HFFc6 (cell line): Measurements from ENCODE around the gene UQCR11. TPM values are rescaled to one million over a fixed set of nuclear protein-coding genes. Genes with fewer than 3 reads are reported as not detected.

Source experiments
- DNase-seq: peaks from one replicate; pipeline ENCODE4 v3.0.0-alpha.2; 2018
- H3K27ac Mint-ChIP-seq: 2 replicates; pipeline ENCODE4 v1.8.0; 2020; ENCODE audit warnings: mild to moderate bottlenecking, mixed read lengths
- H3K27me3 Mint-ChIP-seq: 2 replicates; pipeline ENCODE4 v1.8.0; 2021; ENCODE audit warnings: mild to moderate bottlenecking, moderate library complexity, mixed read lengths; ENCODE audit not compliant: insufficient read depth
- H3K36me3 Mint-ChIP-seq: 2 replicates; pipeline ENCODE4 v1.8.0; 2021; ENCODE audit warnings: low read depth, mixed read lengths
- H3K4me1 Mint-ChIP-seq: 2 replicates; pipeline ENCODE4 v1.8.0; 2020; ENCODE audit warnings: low read depth, mixed read lengths
- H3K4me3 Mint-ChIP-seq: 2 replicates; pipeline ENCODE4 v1.8.0; 2020; ENCODE audit warnings: mild to moderate bottlenecking, moderate library complexity, mixed read lengths
- H3K9me3 Mint-ChIP-seq: 2 replicates; pipeline ENCODE4 v1.8.0; 2020; ENCODE audit warnings: mild to moderate bottlenecking, mixed read lengths
- total RNA-seq, 6 experiments: library from RNA; stranded (reverse); fragmentation: NEBNext Ultra II Directional; extraction: Animal tissue kit (Norgen Biotek cat#: 25700); gene quantifications; 2 replicates in 1 of 6; 3 replicates in 5 of 6; pipeline ENCODE4 v1.2.3, GENCODE V29; 2021
- TF ChIP-seq, protein P1 (sequence below): fragments of 200-600 bp; sonication (generic); IDR thresholded peaks from 2 replicates; pipeline ENCODE4 v1.5.0; 2021; ENCODE audit warnings: antibody characterized with exemption, mild to moderate bottlenecking

UQCR11 gene
- total RNA-seq, 6 experiments from 2014 or later = 178 to 319 (median 252) TPM

DNA sequence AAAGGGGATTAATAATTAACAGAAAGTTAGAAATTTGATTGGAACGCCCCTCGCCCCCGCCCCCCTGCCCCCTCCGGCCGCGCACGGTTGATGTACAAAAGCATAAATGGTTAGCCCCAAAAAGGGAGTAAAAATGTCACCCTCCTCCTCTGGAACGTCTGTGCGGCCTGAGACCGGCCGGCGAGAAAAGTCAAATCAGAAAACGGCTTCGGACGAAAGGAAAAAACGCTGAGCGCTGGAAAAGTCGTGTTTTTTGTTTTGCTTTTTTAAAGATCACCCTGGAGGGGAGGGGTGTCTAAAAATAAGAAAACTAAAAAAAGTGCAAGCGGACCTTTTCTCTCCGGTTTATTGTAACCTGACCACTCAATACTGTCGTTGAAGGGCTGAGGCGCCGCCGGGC is 50.3 kb downstream of the UQCR11 start:
- Mint-ChIP-seq H3K27me3 (no peaks in the 10 kb centered on the region; the same call in 1 of the 2 replicates), H3K4me3 (no peak overlapping the region), H3K27ac (no peak overlapping the region), H3K4me1 (no peaks in the 10 kb centered on the region), H3K9me3 (no peaks in the 10 kb centered on the region), H3K36me3 (no peaks in the 10 kb centered on the region)
- TF ChIP-seq, protein P1, sequence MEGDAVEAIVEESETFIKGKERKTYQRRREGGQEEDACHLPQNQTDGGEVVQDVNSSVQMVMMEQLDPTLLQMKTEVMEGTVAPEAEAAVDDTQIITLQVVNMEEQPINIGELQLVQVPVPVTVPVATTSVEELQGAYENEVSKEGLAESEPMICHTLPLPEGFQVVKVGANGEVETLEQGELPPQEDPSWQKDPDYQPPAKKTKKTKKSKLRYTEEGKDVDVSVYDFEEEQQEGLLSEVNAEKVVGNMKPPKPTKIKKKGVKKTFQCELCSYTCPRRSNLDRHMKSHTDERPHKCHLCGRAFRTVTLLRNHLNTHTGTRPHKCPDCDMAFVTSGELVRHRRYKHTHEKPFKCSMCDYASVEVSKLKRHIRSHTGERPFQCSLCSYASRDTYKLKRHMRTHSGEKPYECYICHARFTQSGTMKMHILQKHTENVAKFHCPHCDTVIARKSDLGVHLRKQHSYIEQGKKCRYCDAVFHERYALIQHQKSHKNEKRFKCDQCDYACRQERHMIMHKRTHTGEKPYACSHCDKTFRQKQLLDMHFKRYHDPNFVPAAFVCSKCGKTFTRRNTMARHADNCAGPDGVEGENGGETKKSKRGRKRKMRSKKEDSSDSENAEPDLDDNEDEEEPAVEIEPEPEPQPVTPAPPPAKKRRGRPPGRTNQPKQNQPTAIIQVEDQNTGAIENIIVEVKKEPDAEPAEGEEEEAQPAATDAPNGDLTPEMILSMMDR = no peak
- no peak for DNase-seq

DNA sequence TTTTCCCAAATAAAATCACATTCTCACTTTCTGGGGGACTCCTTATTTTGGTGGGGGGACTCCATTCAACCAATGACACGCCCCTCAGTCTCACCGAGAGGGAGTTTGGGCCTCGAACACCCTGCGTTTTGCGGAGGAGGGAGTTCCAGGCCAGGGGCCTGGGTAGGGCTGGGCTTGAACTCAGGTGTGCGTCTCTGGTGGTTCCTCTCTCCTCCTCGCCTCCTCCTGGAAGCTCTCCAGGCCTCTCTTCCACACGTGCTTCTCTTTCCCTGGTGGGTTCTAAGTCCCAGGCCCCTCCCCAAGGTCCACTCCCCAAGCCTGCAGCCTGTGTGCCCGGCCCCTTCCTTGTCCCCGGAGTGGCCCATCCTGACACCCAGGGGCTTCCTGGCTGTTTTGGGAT is 51.8 kb downstream of the UQCR11 start:
- Mint-ChIP-seq H3K9me3 (no peaks in the 10 kb centered on the region), H3K4me1 (no peaks in the 10 kb centered on the region), H3K4me3 (no peak overlapping the region), H3K27ac (no peak overlapping the region), H3K36me3 (no peaks in the 10 kb centered on the region), H3K27me3 (no peaks in the 10 kb centered on the region; the same call in 1 of the 2 replicates)
- TF ChIP-seq, protein P1 = no peak
- no peak for DNase-seq

DNA sequence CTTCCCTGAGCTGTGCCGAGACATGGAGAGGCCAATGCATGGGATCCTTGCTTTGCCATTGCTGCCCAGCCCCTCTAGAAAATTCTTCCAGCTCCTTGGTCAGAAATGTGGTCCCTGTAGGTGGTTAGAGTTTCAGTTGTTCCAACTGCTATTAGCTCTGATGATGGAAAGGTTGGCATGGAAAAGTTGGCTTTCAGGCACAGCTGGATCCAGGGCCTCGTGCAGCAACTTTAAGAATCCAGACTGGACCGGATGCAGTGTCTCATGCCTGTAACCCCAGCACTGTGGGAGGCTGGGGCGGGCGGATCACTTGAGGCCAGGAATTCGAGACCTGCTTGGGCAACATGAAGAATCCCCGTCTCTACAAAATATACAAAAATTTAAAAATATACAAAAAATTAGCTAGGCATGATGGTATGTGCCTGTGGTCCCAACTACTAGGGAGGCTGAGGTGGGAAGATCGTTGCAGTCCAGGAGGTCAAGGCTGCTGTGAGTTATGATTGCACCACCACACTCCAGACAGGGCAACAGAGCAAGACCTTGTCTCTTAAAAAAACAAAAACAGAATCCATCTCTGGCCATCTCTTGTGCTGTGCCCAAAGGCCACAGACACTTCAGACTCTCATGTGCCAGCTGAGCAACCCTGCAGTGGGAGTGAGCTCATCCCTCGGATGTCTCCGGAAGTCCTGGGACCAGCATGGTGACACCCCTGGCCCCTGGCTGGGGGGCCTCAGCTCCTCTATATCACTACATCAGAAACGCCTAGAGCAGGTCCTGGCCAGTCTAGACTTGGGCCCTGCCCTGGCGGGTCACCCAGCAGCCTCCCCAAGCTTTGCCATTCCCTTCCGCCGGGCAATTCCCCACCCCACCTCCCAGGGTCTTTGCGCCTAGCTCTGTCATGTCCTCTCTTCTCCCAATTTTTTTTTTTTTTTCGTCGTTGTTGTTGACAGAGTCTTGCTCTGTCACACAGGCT is 53.9 kb downstream of the UQCR11 start:
- no peak overlapping the region for H3K27ac Mint-ChIP-seq
- no peak for DNase-seq
- no peaks in the 10 kb centered on the region for H3K36me3 Mint-ChIP-seq
- H3K27me3 Mint-ChIP-seq = no peaks in the 10 kb centered on the region; the same call in none of the 2 replicates
- H3K9me3 Mint-ChIP-seq = no peaks in the 10 kb centered on the region
- H3K4me3 Mint-ChIP-seq = no peak overlapping the region
- H3K4me1 Mint-ChIP-seq = peaks cover 1% of the 10 kb centered on the region
- TF ChIP-seq, protein P1 = no peak

DNA sequence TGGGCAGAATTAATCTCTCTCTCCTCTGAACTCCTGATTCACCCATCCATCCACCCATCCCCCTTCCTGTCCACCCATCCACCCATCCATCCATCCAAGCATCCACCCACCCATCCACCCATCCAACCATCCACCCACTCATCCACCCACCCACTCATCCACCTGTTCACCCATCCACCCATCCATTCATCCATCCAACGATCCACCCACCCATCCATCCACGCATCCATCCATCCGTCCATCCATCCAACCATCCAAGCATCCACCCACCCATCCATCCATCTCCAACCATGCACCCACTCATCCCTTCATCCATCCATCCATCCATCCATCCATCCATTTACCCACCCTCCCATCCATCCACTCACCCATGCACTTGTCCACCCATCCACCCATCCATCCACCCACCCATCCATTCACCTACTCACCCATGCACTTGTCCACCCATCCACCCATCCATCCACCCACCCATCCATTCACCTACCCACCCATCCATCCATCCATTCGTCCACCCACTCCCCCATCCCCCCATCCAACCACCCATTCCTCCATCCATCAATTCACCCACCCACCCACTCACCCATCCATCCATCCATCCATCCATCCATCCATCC is 55.8 kb downstream of the UQCR11 start:
- Mint-ChIP-seq H3K27ac (no peak overlapping the region), H3K4me3 (no peak overlapping the region), H3K27me3 (peaks cover 6% of the 10 kb centered on the region), H3K9me3 (no peaks in the 10 kb centered on the region), H3K36me3 (no peaks in the 10 kb centered on the region), H3K4me1 (peaks cover 6% of the 10 kb centered on the region)
- TF ChIP-seq, protein P1 = no peak
- no peak for DNase-seq

Other genes starting within 250 kb of the UQCR11 start
- 100 to 1,000 TPM in 2 of 6 experiments, 10 to 100 TPM in 4; 91.9 to 105 (median 97.6) TPM for gene NDUFS7, start 221.6 kb downstream of the UQCR11 start, total RNA-seq
- 10 to 100 TPM; 55.2 to 71.3 (median 67.7) TPM for gene GAMT, start 203.9 kb downstream of the UQCR11 start, total RNA-seq
- gene DAZAP1, start 197.9 kb downstream of the UQCR11 start, total RNA-seq = 100 to 1,000 TPM in 4 of 6 experiments, 10 to 100 TPM in 2; 87.2 to 109 (median 103) TPM
- 1,000 to 10,000 TPM; 1,047 to 1,358 (median 1,277) TPM for gene RPS15, start 167.1 kb downstream of the UQCR11 start, total RNA-seq
- gene APC2, start 155.3 kb downstream of the UQCR11 start, total RNA-seq = under 1 TPM; 0.18 to 0.47 (median 0.32) TPM
- 10 to 100 TPM; 26.7 to 34.8 (median 29.6) TPM for gene C19orf25, start 126.2 kb downstream of the UQCR11 start, total RNA-seq
- gene PCSK4, start 115.1 kb downstream of the UQCR11 start, total RNA-seq = 1 to 10 TPM in 3 of 6 experiments, under 1 TPM in 3; 0.34 to 1.2 (median 0.98) TPM
- 1 to 10 TPM; 1.7 to 4.6 (median 2.1) TPM for gene REEP6, start 114.3 kb downstream of the UQCR11 start, total RNA-seq
- 10 to 100 TPM; 14.9 to 20.5 (median 16.2) TPM for gene ADAMTSL5, start 92.4 kb downstream of the UQCR11 start, total RNA-seq
- 1 to 10 TPM in 1 of 6 experiments, under 1 TPM in 5; 0.26 to 1.3 (median 0.70) TPM for gene PLK5, start 81.4 kb downstream of the UQCR11 start, total RNA-seq
- 10 to 100 TPM; 28.6 to 36.7 (median 31.4) TPM for gene MEX3D, start 37.1 kb downstream of the UQCR11 start, total RNA-seq
- gene MBD3, start 12.6 kb downstream of the UQCR11 start, total RNA-seq = 100 to 1,000 TPM in 1 of 6 experiments, 10 to 100 TPM in 5; 75.6 to 104 (median 85.7) TPM
- 100 to 1,000 TPM in 1 of 6 experiments, 10 to 100 TPM in 5; 74.9 to 102 (median 82.0) TPM for gene TCF3, start 47.2 kb upstream of the UQCR11 start, total RNA-seq
- not detected for gene ONECUT3, start 148.0 kb upstream of the UQCR11 start, total RNA-seq
- 1 to 10 TPM; 4.9 to 8.8 (median 7.6) TPM for gene ATP8B3, start 206.8 kb upstream of the UQCR11 start, total RNA-seq
- gene REXO1, start 243.0 kb upstream of the UQCR11 start, total RNA-seq = 10 to 100 TPM; 32.9 to 38.2 (median 34.6) TPM